GM12865 (cell line): ENCODE measurements around the gene SLC19A1.
"Not testable (repeated sequence)": the region's sequence is repeated elsewhere in the genome, so short reads cannot be mapped to it uniquely, and the experiment has no call there.

Experiments used
- DNase-seq: peaks from one replicate; pipeline ENCODE4 v3.0.0; 2010; ENCODE audit warnings: low read depth
- H3K4me3 ChIP-seq: 2 replicates; pipeline ENCODE4 v1.5.1; 2011; ENCODE audit warnings: mild to moderate bottlenecking, low read depth, low read length, control low read depth
- CTCF ChIP-seq: IDR thresholded peaks from 2 replicates; pipeline ENCODE4 v1.5.1; 2011; ENCODE audit warnings: low read length, control low read depth, low read depth, inconsistent platforms; ENCODE audit not compliant: insufficient read depth; ENCODE audit errors: missing control alignments

SLC19A1 gene

DNA sequence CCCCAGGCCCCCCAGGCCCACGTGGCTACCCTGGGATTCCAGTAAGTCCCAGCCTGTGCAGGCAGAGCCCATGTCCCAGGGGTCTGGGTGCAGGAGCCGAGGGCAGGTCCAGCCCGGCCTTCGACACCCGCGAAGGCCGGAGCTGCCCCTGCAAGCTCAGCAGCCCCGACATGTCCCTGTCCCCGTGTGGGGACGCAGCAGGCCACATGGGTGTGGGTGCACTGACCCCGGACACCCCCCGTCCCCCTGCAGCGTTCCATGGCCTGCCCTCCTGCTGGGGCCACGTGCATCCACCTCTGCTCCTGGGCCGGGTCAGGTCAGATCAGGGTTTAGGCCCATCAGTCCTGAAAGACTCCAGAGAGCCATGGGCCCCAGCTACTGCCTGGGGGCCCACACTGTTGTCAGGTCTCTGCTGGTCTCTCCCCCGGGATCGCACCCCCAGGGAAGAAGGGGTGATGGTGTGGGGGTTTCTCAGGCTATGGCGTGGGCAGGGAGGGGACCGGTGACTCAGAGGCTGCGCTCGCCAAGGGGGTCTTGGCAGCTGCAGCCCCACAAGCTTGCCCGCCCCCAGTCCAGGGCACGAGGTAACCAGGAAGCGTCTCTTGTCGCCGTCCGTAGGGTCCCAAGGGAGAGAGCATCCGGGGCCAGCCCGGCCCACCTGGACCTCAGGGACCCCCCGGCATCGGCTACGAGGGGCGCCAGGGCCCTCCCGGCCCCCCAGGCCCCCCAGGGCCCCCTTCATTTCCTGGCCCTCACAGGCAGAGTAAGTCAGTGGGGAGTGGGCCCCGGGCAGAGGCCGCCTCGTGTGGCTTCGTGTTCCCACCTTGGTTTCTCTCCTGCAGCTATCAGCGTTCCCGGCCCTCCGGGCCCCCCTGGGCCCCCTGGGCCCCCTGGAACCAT is 37.5 kb downstream of the SLC19A1 start:
- no peak for TF ChIP-seq CTCF
- no peak overlapping the region for H3K4me3 ChIP-seq
- DNase-seq: no peak

DNA sequence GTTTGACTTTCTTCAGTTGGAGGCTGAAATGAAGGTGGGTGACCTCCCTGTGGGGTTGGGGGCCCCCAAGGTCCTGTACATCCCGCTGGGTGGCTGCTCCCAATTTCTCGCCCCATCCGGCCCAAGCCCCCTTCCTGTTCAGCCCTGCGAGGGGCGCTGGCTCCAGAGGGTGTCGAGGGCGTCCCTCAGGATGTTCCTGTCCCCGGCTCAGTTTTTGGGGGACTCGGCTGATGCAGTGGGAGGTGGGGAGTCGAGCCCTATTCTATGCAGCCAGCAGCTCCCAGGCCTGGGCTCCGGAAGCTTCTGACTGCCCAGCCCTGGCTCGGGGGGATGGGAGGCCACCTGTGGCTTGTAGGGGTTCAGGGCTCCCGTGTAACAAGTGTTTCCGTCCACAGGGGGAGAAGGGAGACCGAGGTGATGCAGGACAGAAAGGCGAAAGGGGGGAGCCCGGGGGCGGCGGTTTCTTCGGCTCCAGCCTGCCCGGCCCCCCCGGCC is 38.2 kb downstream of the SLC19A1 start:
- no peak for DNase-seq
- H3K4me3 ChIP-seq: no peak overlapping the region
- TF ChIP-seq CTCF: no peak

GRCh38 chr21:45503226-45503625 is 39.0 kb downstream of the SLC19A1 start:
- not testable (repeated sequence) for H3K4me3 ChIP-seq, DNase-seq

DNA sequence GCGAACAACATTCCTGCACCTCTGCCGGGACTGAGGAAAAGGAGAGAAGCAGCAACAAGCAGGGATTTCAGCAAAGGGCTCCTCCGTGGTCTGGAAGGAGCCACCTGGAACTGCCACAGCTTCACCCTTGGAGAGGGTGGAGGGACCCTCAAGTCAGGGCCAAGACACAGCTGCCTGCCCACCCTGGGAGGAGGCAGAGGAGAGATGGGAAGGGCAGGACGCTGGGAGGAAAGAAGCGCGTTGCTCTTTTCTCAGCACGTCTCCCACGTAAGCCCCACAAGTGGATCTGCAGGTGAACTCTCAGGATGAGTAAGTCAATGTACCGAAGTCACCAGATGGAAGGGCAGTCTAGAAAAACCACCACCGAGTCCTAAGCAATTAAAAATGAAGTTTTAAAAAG is 39.6 kb downstream of the SLC19A1 start:
- no peak overlapping the region for H3K4me3 ChIP-seq
- peak; percentile 30 for DNase-seq
- no peak for TF ChIP-seq CTCF

DNA sequence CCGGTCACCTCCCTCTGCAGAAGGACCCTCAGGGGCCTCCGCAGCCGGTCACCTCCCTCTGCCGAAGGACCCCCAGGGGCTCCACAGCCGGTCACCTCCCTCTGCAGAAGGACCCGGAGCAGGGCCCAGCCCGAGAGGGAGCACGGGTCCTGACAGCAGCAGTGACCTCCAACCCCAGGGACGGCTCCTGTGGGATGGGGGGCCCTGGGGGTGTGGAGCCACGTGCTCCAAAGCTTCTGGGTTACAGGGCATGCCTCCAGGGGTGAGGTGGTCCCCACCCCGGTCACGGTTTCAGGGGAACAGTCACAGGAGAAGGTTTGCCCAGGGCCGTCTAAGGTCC is 40.3 kb downstream of the SLC19A1 start:
- DNase-seq: no peak
- no peak overlapping the region for H3K4me3 ChIP-seq
- no peak for TF ChIP-seq CTCF

GRCh38 chr21:45501081-45502005 is 40.9 kb downstream of the SLC19A1 start:
- DNase-seq, H3K4me3 ChIP-seq: not testable (repeated sequence)

DNA sequence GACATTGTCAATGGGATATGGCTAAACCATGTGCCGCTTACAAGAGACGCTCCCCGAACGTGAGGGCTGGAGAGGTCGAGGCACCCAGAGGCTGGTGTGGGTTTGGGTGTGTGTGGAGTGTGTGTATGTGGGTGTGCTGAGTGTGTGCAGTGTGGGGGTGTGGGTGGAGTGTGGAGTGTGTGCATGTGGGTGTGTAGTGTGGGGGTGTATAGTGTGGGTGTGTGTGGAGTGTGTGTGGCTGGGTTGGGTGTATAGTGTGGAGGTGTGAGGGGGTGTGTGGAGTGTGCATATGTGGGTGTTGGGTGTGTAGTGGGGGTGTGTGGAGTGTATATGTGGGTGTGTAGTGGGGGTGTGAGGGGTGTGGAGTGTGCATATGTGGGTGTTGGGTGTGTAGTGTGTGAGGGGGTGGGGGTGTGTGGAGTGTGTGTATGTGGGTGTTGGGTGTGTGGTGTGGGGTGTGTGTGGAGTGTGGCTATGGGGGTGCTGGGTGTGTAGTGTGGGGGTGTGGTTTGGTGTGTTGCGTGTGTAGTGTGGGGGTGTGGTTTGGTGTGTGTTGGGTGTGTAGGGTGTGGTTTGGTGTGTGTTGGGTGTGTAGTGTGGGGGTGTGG is 42.2 kb downstream of the SLC19A1 start:
- no peak for DNase-seq
- H3K4me3 ChIP-seq: no peak overlapping the region
- TF ChIP-seq CTCF: no peak
